ENCODE results near the gene DOCK9. TPM values are rescaled to one million over a fixed set of nuclear protein-coding genes. Genes with fewer than 3 reads are reported as not detected.

The DOCK9 gene
- polyA plus RNA-seq, 3 donors: 0.01 TPM; not detected in 2

- H2AFZ ChIP-seq (ENCODE audit: insufficient read depth, low read depth, low read length, poor library complexity, severe bottlenecking): no peak overlapping the region
- Mint-ChIP-seq H3K27me3 (ENCODE audit: low read depth in 3 of 3) (peaks cover 5 to 21% (median 11%) of the 10 kb centered on the region in 3 donors), H3K36me3 (no peaks in the 10 kb centered on the region), H3K27ac (no peak overlapping the region), H3K4me3 (no peak overlapping the region), H3K9me3 (peaks cover 0 to 4% (median 0%) of the 10 kb centered on the region in 7 donors), H3K4me1 (no peaks in the 10 kb centered on the region)
- intact Hi-C loops (cut with micrococcal nuclease): no loop called here
- H3K27ac ChIP-seq (ENCODE audit: low read depth in 1 of 2, low read length in 2 of 2): no peak overlapping the region
- H3K4me2 ChIP-seq (replicated peaks; ENCODE audit: extremely low read depth, low read length, poor library complexity, severe bottlenecking): no peak overlapping the region
- no peak for DNase-seq
- no peaks in the 10 kb centered on the region for H4K20me1 ChIP-seq (ENCODE audit: insufficient read depth, low read length)
- H3K4me1 ChIP-seq (ENCODE audit: control insufficient read depth in 1 of 2, insufficient read depth in 2 of 2, low read length in 2 of 2): no peaks in the 10 kb centered on the region
- H3K9ac ChIP-seq (ENCODE audit: insufficient read depth, low read length, poor library complexity, severe bottlenecking): no peak overlapping the region
- H3K27me3 ChIP-seq (ENCODE audit: control insufficient read depth in 2 of 2, insufficient read depth in 2 of 2, low read length in 2 of 2): no peaks in the 10 kb centered on the region
- H3K36me3 ChIP-seq (replicated peaks in 1 of 2; ENCODE audit: control insufficient read depth in 1 of 2, insufficient read depth in 2 of 2, low read length in 2 of 2): no peaks in the 10 kb centered on the region
- 88% methylated on average over 8 of the region's 8 CpGs for WGBS (ENCODE audit: insufficient coverage)
- no peak for TF ChIP-seq CTCF (IDR thresholded peaks at IDR 0.05)
- no peaks in the 10 kb centered on the region for H3K79me2 ChIP-seq (ENCODE audit: insufficient read depth, low read length)
- H3K4me3 ChIP-seq (replicated peaks in 1 of 3; ENCODE audit: low read depth in 2 of 3, low read length in 3 of 3): no peak overlapping the region
- no peaks in the 10 kb centered on the region for H3K9me3 ChIP-seq (replicated peaks in 1 of 2; ENCODE audit: control insufficient read depth in 1 of 2, insufficient read depth in 1 of 2, low read length in 2 of 2)
Observed at GRCh38 chr13:98784666-98785065, 193.2 kb downstream of the DOCK9 start.

GRCh38 chr13:98783856-98784478 is 193.9 kb downstream of the DOCK9 start:
- no peak overlapping the region for H3K27ac Mint-ChIP-seq
- no peak overlapping the region for H3K4me3 Mint-ChIP-seq
- no peak overlapping the region for H3K9ac ChIP-seq (ENCODE audit: insufficient read depth, low read length, poor library complexity, severe bottlenecking)

More at GRCh38 chr13:98783856-98784478, 193.9 kb downstream of the DOCK9 start:
- Histone ChIP-seq H3K79me2 (ENCODE audit: insufficient read depth, low read length) (no peaks in the 10 kb centered on the region), H3K27ac (ENCODE audit: low read depth in 1 of 2, low read length in 2 of 2) (no peak overlapping the region), H3K27me3 (ENCODE audit: control insufficient read depth in 2 of 2, insufficient read depth in 2 of 2, low read length in 2 of 2) (no peaks in the 10 kb centered on the region), H3K9me3 (replicated peaks in 1 of 2; ENCODE audit: control insufficient read depth in 1 of 2, insufficient read depth in 1 of 2, low read length in 2 of 2) (no peaks in the 10 kb centered on the region), H3K36me3 (replicated peaks in 1 of 2; ENCODE audit: control insufficient read depth in 1 of 2, insufficient read depth in 2 of 2, low read length in 2 of 2) (no peaks in the 10 kb centered on the region), H2AFZ (ENCODE audit: insufficient read depth, low read depth, low read length, poor library complexity, severe bottlenecking) (no peak overlapping the region), H4K20me1 (ENCODE audit: insufficient read depth, low read length) (no peaks in the 10 kb centered on the region), H3K4me1 (ENCODE audit: control insufficient read depth in 1 of 2, insufficient read depth in 2 of 2, low read length in 2 of 2) (no peaks in the 10 kb centered on the region), H3K4me2 (replicated peaks; ENCODE audit: extremely low read depth, low read length, poor library complexity, severe bottlenecking) (no peak overlapping the region), H3K4me3 (replicated peaks in 1 of 3; ENCODE audit: low read depth in 2 of 3, low read length in 3 of 3) (no peak overlapping the region)
- Mint-ChIP-seq H3K27me3 (ENCODE audit: low read depth in 3 of 3) (peaks cover 6 to 24% (median 11%) of the 10 kb centered on the region in 3 donors), H3K36me3 (no peaks in the 10 kb centered on the region), H3K4me1 (no peaks in the 10 kb centered on the region), H3K9me3 (peaks cover 0 to 4% (median 0%) of the 10 kb centered on the region in 7 donors)
- intact Hi-C loops (cut with micrococcal nuclease): no loop called here
- TF ChIP-seq CTCF (IDR thresholded peaks at IDR 0.05): no peak
- DNase-seq: no peak
- WGBS (ENCODE audit: insufficient coverage): 61% methylated on average over 11 of the region's 12 CpGs

All from CD14-positive monocyte (primary cell).